ENCODE data around the gene ERC2. TPM values are rescaled to one million over a fixed set of nuclear protein-coding genes. Genes with fewer than 3 reads are reported as not detected.

Gene ERC2
- total RNA-seq, 1 experiment from 2014 or later = 0.77 TPM

- no peak for ATAC-seq
- CTCF ChIA-PET = no interaction called here
- Histone ChIP-seq H2AFZ (ENCODE audit: low read length) (no peak overlapping the region), H3F3A (ENCODE audit: low read length, unreplicated experiment) (no peaks in the 10 kb centered on the region), H3K9me3 (ENCODE audit: low read length) (no peaks in the 10 kb centered on the region), H3K9me2 (replicated peaks; ENCODE audit: low read length) (no peaks in the 10 kb centered on the region), H4K20me1 (ENCODE audit: low read length) (no peaks in the 10 kb centered on the region), H3K79me2 (ENCODE audit: low read length) (no peaks in the 10 kb centered on the region), H3K27ac (ENCODE audit: low read length) (no peak overlapping the region), H3K27me3 (ENCODE audit: low read length) (no peaks in the 10 kb centered on the region), H3K36me3 (ENCODE audit: low read depth, low read length) (no peaks in the 10 kb centered on the region), H3K9ac (ENCODE audit: low read length) (no peak overlapping the region), H3K4me3 (ENCODE audit: low read length) (no peak overlapping the region), H3K4me2 (ENCODE audit: low read length) (no peak overlapping the region), H3K4me1 (ENCODE audit: insufficient read depth, low read length) (no peaks in the 10 kb centered on the region)
- POLR2A ChIA-PET (ENCODE audit: unreplicated experiment) = no interaction called here
- TF ChIP-seq CTCF (conservative IDR thresholded peaks at IDR 0.05; ENCODE audit: low read depth, low read length) = no peak
- no peak for TF ChIP-seq EZH2 (IDR thresholded peaks at IDR 0.05; ENCODE audit: low read length, unreplicated experiment)
- TF ChIP-seq EZH2phosphoT487 (IDR thresholded peaks at IDR 0.05; ENCODE audit: borderline replicate concordance, low read length) = no peak
- no peak for DNase-seq
- intact Hi-C loops (cut with micrococcal nuclease) = no loop called here
- no TSS peak for BruUV-seq (replicated peaks)
These were observed 387.0 kb downstream of the ERC2 start for GRCh38 chr3:56081246-56081645.

DNA sequence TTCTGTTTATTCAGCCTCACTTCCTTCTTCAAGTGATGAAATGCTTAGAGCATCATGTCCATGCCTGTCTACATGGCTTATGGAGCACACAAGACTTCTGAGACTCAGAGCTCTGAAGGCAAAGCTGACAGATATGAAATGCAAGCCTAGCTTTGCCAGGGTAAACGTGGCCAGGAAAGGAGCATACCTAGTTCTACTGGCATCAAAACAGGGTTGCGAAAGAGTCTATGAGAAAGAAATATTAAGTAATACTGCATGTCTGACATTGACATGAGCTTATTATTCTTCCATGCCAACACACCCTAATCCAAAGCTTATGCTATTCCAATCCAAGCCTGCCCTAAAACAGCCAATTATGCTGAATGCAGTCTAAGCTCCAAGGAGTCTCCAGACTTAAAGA lies 391.5 kb downstream of the ERC2 start:
- BruUV-seq (replicated peaks) = no TSS peak
- ATAC-seq (no peak), DNase-seq (no peak)
- Histone ChIP-seq H3K36me3 (ENCODE audit: low read depth, low read length) (no peaks in the 10 kb centered on the region), H3F3A (ENCODE audit: low read length, unreplicated experiment) (no peaks in the 10 kb centered on the region), H3K9me2 (replicated peaks; ENCODE audit: low read length) (no peaks in the 10 kb centered on the region), H3K27me3 (ENCODE audit: low read length) (peaks cover 4% of the 10 kb centered on the region; the same call in 1 of the 2 replicates), H2AFZ (ENCODE audit: low read length) (no peak overlapping the region), H3K9ac (ENCODE audit: low read length) (no peak overlapping the region), H3K4me1 (ENCODE audit: insufficient read depth, low read length) (no peaks in the 10 kb centered on the region), H3K79me2 (ENCODE audit: low read length) (no peaks in the 10 kb centered on the region), H3K4me2 (ENCODE audit: low read length) (no peak overlapping the region), H3K27ac (ENCODE audit: low read length) (no peak overlapping the region), H3K9me3 (ENCODE audit: low read length) (no peaks in the 10 kb centered on the region), H3K4me3 (ENCODE audit: low read length) (no peak overlapping the region), H4K20me1 (ENCODE audit: low read length) (no peaks in the 10 kb centered on the region)
- CTCF ChIA-PET = no interaction called here
- no peak for TF ChIP-seq EZH2phosphoT487 (IDR thresholded peaks at IDR 0.05; ENCODE audit: borderline replicate concordance, low read length)
- no peak for TF ChIP-seq EZH2 (IDR thresholded peaks at IDR 0.05; ENCODE audit: low read length, unreplicated experiment)
- TF ChIP-seq CTCF (conservative IDR thresholded peaks at IDR 0.05; ENCODE audit: low read depth, low read length) = no peak
- POLR2A ChIA-PET (ENCODE audit: unreplicated experiment) = no interaction called here
- intact Hi-C loops (cut with micrococcal nuclease) = no loop called here

DNA sequence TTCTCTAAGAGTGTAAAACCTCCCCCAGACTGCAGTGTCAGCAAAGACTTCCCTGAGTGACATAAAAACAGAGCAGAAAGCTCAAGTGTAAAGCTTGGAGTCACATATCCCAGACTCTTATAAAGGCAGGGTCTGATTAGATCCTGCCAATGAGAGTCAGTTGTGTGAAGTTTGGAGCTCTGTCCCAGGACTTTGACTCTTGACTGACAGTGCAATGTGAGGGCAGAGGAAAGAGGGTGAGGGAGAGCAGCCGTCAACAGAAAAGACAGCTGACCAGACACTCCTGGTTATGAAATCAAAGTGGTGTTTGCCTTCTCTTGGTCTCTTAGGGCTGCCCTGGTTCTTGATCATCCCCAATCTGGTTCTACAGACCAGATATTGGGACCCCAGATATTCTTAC lies 393.2 kb downstream of the ERC2 start:
- no peak overlapping the region for H3K9ac ChIP-seq (ENCODE audit: low read length)
- H3K27ac ChIP-seq (ENCODE audit: low read length) = no peak overlapping the region
- DNase-seq = no peak
- no TSS peak for BruUV-seq (replicated peaks)
- no peak overlapping the region for H3K4me2 ChIP-seq (ENCODE audit: low read length)
- H3K27me3 ChIP-seq (ENCODE audit: low read length) = peaks cover 4% of the 10 kb centered on the region; the same call in 1 of the 2 replicates
- no peaks in the 10 kb centered on the region for H3K79me2 ChIP-seq (ENCODE audit: low read length)
- H3F3A ChIP-seq (ENCODE audit: low read length, unreplicated experiment) = no peaks in the 10 kb centered on the region
- no peaks in the 10 kb centered on the region for H4K20me1 ChIP-seq (ENCODE audit: low read length)
- no peaks in the 10 kb centered on the region; the same call in 1 of the 2 replicates for H3K9me2 ChIP-seq (replicated peaks; ENCODE audit: low read length)
- POLR2A ChIA-PET (ENCODE audit: unreplicated experiment) = no interaction called here
- TF ChIP-seq CTCF (conservative IDR thresholded peaks at IDR 0.05; ENCODE audit: low read depth, low read length) = no peak
- TF ChIP-seq EZH2 (IDR thresholded peaks at IDR 0.05; ENCODE audit: low read length, unreplicated experiment) = no peak
- no peak for TF ChIP-seq EZH2phosphoT487 (IDR thresholded peaks at IDR 0.05; ENCODE audit: borderline replicate concordance, low read length)
- intact Hi-C loops (cut with micrococcal nuclease) = no loop called here
- no peak overlapping the region for H3K4me3 ChIP-seq (ENCODE audit: low read length)
- H2AFZ ChIP-seq (ENCODE audit: low read length) = no peak overlapping the region
- H3K36me3 ChIP-seq (ENCODE audit: low read depth, low read length) = no peaks in the 10 kb centered on the region
- CTCF ChIA-PET = no interaction called here
- ATAC-seq = no peak
- no peaks in the 10 kb centered on the region for H3K9me3 ChIP-seq (ENCODE audit: low read length)
- no peaks in the 10 kb centered on the region for H3K4me1 ChIP-seq (ENCODE audit: insufficient read depth, low read length)

Measured in PC-3 (cell line).